Stimulated activated effector memory CD8-positive, alpha-beta T cell treated with anti-CD3 and anti-CD28 coated beads, Interleukin-12 subunit alpha, Interleukin-12 subunit beta, amount 100 ng/mL, for 72 hours (primary cell): Measurements from ENCODE around the gene SYNGR3.
A peak's percentile ranks its signal among the peaks of the same experiment; 100 is the strongest.
"Not testable (repeated sequence)": the region's sequence is repeated elsewhere in the genome, so short reads cannot be mapped to it uniquely, and the experiment has no call there.

ENCODE experiments used
- ATAC-seq: fragments of 150-1000 bp; cut with Tn5 transposase; 2 replicates; pipeline ENCODE4 v1.10.0; 2021
- DNase-seq, 2 donors: peaks; one replicate each; pipeline ENCODE4 v3.0.0; 2021 to 2022; ENCODE audit warnings: low spot score in 2 of 2
- H3K27ac Mint-ChIP-seq: one replicate; pipeline ENCODE4 v1.8.0; 2022; ENCODE audit warnings: mild to moderate bottlenecking, mixed read lengths
- H3K36me3 Mint-ChIP-seq: one replicate; pipeline ENCODE4 v1.8.0; 2022; ENCODE audit warnings: mild to moderate bottlenecking, mixed read lengths
- H3K4me1 Mint-ChIP-seq: one replicate; pipeline ENCODE4 v1.8.0; 2022; ENCODE audit warnings: mixed read lengths
- H3K4me3 Mint-ChIP-seq: one replicate; pipeline ENCODE4 v1.8.0; 2022; ENCODE audit warnings: mild to moderate bottlenecking, mixed read lengths
- H3K9me3 Mint-ChIP-seq: one replicate; pipeline ENCODE4 v1.8.0; 2022; ENCODE audit warnings: mixed read lengths

Gene SYNGR3

DNA sequence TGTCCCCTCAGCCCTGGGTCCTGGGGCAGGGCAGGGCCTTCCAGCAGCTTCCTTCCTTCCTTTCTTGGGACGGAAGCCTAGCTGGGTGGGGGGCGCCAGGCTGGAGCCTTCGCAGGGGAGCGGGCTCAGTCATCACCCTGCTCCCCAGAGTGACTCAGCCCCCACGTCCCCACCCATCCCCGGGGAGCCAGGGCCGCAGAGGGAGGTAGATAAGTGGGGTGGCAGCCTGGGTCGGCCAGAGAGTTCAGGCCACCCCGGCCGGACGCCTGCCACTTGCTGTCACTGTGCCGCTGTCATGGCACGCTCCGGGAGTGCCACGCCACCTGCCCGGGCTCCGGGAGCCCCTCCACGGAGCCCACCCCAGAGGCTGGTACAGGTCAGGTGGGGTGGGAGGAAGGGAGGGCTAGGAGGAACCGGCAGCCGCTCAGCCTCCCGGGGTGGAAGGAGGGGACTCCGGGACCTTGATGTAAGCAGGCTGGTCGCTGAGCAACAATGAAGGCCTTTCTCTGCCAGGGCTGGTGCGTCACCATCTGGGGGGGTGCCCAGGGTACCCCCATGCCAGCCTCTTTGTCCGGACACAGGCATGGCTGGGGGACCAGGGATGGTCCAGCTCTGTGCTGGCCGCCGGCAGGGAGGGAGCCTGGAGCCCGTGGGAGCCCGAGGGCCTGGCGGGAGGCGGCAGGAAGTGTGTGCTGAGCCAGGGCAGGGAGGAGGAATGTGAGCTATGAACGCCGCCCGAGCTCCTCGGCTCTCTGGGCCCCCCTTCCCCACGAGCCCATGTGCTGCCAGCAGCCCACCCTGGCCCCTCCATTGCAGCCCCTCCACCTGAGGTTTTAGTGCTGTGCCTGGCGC lies 43.5 kb downstream of the SYNGR3 start:
- peak; percentile 5 for ATAC-seq

DNA sequence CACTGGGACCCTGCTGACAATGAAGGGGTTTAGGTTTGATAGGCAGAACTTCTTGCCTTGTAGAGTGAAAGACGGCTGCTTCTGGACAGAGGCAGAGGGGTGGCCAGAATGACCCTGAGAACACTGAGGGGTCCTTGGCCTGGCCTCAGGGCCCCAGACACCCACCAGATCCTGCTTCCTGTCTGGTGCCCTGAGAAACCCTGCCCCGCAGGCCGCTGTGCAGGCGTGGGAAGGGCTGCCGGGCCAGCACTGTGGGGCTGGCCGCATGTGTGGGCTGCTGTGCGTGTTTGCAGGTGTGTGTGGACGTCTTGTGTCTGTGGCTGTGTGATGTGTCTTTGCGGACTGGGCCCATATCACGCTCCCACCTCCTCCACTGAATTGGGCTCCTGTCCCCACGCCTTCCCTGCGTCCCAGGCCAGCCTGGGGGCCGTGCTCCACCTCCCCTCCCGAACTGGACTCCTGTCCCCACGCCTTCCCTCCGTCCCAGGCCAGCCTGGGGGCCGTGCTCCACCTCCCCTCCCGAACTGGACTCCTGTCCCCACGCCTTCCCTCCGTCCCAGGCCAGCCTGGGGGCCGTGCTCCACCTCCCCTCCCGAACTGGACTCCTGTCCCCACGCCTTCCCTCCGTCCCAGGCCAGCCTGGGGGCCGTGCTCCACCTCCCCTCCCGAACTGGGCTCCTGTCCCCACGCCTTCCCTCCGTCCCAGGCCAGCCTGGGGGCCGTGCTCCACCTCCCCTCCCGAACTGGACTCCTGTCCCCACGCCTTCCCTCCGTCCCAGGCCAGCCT lies 44.3 kb downstream of the SYNGR3 start:
- H3K4me1 Mint-ChIP-seq, H3K36me3 Mint-ChIP-seq, H3K4me3 Mint-ChIP-seq, DNase-seq, H3K27ac Mint-ChIP-seq, H3K9me3 Mint-ChIP-seq, ATAC-seq: not testable (repeated sequence)

More for the DNA sequence above, 43.5 kb downstream of the SYNGR3 start:
- Mint-ChIP-seq H3K4me3 (no peak overlapping the region), H3K36me3 (no peaks in the 10 kb centered on the region), H3K27ac (no peak overlapping the region), H3K9me3 (no peaks in the 10 kb centered on the region), H3K4me1 (peaks cover 6% of the 10 kb centered on the region)
- DNase-seq: no peak

DNA sequence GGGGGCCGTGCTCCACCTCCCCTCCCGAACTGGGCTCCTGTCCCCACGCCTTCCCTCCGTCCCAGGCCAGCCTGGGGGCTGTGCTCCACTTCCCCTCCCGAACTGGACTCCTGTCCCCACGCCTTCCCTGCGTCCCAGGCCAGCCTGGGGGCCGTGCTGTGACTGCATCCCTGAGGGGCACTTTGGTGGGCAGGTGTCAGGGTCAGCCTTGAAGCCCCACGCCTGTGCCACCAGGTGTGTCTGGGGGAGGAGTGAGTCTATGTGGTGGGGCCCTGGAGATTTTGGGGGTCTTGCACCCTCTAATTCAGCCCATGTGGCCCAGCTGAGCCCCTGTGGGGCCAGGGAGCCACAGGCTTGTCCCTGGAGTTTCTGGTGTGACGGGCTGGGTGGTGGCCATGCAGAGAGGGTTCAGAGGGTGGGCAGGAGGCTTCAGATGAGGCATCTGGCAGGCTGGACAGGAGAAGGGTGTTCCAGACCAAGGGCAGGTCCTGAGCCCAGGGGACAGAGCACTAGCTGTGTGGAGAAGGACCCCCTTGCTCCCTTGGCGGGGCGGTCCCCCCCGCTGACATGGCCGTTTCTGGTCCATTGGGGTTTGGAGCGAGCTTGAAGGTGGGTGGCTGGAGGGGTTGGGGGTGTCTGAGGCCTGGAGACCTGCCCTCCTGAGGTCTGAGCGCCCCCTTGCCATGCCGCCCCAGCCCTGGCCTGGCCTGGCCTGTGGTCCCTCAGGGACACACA lies 45.1 kb downstream of the SYNGR3 start:
- Mint-ChIP-seq H3K36me3 (no peaks in the 10 kb centered on the region), H3K9me3 (no peaks in the 10 kb centered on the region), H3K4me3 (no peak overlapping the region), H3K27ac (no peak overlapping the region), H3K4me1 (peaks cover 6% of the 10 kb centered on the region)
- no peak for ATAC-seq
- DNase-seq: no peak

DNA sequence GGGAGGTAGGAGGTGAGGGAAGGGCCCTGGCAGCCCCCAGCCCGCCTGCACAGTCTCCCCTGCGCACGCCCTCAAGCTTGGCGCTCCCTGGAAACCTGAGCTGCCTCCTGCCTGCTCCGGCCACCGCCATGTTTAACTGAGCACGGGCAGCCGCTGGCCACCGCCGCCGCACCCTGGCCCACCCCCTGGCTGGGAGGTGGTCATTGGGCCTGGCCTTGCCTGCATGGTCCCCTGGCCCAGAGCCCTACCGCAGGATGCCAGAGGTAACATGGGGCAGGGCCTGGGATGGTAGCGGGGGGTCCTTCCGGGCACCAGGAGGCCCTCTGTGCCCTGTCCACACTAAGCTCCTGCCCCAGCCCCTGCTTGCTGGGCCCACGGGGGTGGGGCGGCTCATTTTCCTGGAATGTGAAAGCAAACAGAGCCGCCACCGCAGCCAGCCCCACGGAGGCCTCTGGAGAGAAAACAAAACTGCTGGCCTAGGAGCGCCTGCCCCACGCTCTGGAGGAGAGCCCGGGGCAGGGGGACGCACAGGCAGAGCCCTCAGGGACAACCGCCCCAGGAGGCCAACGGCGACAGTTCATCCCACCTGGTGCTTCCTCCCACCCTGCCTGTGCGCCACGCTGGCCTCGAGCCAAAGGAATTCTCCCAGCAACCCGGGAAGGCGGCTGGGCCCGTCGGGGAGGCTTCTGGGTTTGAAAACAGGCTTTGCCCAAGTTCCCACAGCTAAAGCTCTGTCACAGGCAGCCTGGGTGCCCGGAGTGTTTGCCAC lies 45.8 kb downstream of the SYNGR3 start:
- Mint-ChIP-seq H3K9me3 (no peaks in the 10 kb centered on the region), H3K4me1 (peaks cover 6% of the 10 kb centered on the region), H3K36me3 (no peaks in the 10 kb centered on the region), H3K27ac (no peak overlapping the region), H3K4me3 (no peak overlapping the region)
- DNase-seq (no peak), ATAC-seq (no peak)

DNA sequence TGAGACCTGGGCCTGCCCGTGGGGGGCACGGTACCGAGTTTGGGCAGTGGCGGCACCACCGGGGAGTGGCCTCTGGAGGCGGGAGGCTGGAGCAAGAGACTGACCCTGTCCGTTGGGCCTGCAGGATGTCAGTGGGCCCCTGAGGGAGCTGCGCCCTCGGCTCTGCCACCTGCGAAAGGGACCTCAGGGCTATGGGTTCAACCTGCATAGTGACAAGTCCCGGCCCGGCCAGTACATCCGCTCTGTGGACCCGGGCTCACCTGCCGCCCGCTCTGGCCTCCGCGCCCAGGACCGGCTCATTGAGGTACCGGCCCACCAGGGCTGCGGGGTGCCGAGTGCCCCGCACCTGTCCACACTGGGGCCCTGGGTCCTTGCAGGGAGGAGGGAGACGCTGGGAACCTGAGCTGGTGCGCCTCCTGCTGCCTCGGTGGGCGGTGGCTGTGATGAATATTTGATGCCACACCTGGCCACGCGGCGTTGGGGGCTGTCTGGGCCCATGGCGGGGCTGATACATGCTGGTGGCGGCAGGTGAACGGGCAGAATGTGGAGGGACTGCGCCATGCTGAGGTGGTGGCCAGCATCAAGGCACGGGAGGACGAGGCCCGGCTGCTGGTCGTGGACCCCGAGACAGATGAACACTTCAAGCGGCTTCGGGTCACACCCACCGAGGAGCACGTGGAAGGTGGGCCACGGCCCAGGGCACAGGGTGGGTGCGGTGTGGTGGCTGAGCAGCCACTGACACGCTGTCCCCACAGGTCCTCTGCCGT lies 46.6 kb downstream of the SYNGR3 start:
- Mint-ChIP-seq H3K36me3 (no peaks in the 10 kb centered on the region), H3K4me3 (no peak overlapping the region), H3K27ac (no peak overlapping the region), H3K4me1 (peaks cover 6% of the 10 kb centered on the region), H3K9me3 (no peaks in the 10 kb centered on the region)
- DNase-seq (no peak), ATAC-seq (no peak)

DNA sequence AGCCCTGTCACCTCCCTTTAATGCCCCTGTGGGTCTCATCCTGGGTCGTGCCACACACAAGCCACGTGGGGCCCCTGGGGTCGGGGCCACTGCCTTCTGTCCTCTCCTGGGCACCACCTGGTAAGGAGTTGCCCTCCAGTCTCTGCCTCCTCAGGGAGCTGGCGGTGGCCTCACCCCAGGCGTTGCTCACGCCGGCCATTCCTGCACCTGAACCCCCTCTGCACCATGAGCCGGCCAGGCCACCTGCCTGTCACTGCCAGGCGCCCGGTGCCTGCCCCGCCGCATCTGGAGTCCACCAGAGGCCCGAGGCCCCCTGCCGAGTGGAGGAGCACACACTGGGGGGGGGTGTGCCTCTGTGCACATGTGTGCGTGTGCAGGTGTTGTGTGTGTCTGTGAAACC lies 47.3 kb downstream of the SYNGR3 start:
- Mint-ChIP-seq H3K36me3 (no peaks in the 10 kb centered on the region), H3K4me3 (no peak overlapping the region), H3K4me1 (peaks cover 5% of the 10 kb centered on the region), H3K9me3 (no peaks in the 10 kb centered on the region), H3K27ac (no peak overlapping the region)
- DNase-seq: no peak
- ATAC-seq: no peak

DNA sequence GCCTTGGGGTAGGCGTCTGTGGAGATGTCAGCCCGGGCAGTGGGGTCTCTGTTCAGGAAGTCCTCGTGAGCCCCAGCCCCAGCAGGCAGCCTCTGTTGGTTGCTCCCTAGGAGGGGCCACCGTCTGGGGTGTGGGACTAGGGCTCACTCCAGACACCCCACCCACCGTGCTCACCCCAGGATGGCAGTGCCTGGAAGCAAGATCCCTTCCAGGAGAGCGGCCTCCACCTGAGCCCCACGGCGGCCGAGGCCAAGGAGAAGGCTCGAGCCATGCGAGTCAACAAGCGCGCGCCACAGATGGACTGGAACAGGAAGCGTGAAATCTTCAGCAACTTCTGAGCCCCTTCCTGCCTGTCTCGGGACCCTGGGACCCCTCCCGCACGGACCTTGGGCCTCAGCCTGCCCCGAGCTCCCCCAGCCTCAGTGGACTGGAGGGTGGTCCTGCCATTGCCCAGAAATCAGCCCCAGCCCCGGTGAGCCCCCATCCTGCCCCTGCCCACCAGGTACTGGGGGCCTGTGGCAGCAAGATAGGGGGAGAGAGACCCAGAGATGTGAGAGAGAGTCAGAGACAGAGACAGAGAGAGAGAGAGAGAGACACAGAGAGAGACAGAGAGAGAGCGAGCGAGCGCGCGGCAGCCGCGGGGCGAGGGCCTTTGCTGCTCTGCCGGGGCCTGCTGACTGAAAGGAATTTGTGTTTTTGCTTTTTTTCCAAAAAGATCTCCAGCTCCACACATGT lies 48.0 kb downstream of the SYNGR3 start:
- ATAC-seq (no peak), DNase-seq (no peak)
- Mint-ChIP-seq H3K36me3 (no peaks in the 10 kb centered on the region), H3K9me3 (no peaks in the 10 kb centered on the region), H3K27ac (no peak overlapping the region), H3K4me1 (no peaks in the 10 kb centered on the region), H3K4me3 (no peak overlapping the region)

DNA sequence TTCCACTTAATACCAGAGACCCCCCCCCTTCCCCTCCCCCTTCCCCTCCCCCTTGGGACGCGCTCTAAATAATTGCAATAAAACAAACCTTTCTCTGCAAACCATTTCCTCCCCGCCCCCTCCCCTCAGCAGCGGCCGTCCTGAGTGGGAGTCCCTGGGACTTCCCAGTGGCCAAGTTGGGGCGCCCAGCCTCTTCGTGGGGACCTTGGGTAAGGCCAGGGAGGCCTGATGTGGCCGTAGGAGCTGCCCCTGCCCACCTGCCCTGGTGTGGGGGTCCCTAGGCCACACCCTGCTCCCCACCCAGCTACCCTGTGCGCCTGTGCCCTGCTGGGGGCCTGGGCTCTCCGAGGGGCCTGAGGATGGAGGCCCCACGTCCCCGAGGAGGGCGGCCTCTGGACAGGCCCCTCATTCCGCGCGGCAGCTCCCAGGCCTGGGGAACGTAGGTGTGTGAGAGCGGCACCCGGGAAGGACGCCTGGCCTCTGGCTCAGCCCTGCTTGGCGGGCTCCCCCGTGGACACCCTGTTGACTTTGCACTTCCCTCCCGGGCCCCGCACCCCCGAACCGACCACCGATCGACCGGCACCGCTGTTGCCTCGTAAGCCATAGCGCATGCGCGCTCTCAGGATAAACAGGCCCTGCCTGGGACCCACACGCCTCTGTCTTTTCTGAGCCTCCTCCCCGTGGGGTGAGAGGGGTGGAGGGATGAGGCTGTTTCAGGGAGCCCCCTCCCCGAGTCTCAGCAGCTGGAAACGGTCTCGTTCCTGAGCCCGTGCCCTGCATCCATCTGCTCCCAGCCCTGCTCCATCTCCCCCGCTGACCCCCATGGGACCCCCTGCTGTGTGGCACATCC lies 48.8 kb downstream of the SYNGR3 start:
- Mint-ChIP-seq H3K4me3 (no peak overlapping the region), H3K4me1 (no peaks in the 10 kb centered on the region), H3K27ac (no peak overlapping the region), H3K9me3 (no peaks in the 10 kb centered on the region), H3K36me3 (no peaks in the 10 kb centered on the region)
- no peak for DNase-seq
- ATAC-seq: no peak

DNA sequence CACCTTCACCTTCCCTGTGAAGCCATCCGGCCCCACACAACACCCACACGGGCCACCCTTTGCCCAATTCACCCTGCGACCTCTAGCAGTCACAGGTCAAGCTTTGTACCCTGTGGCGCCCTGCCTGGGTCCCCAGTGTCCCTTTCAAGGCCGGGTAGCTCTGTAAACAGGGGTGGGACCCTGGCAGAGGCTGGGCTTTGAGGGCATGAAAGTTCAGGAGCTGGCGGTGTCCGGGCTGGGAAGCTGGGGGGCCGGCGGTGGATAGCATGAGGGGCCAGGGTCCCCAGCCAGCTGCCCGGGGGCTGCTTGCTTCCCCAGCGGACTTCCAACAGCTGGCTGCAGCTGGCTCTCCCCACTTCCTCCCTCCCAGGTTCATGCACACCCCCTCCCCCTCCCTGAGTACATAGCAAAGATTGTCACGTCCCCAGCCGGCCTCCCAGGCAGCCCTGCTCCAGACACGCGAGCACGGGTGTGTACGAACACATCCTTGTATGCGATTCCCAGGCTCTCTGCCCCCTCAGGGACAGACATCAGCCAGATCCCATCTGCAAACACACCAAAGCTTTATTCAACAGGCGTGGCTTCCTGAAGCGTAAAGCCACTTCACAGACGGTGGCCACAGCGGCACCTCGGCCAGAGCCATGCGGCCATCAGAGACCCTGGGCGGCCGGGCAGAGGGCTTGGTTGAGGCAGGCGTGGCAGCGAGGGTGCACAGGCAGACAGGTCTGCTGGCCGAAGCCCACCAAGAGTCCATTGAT lies 49.7 kb downstream of the SYNGR3 start:
- H3K9me3 Mint-ChIP-seq: no peaks in the 10 kb centered on the region
- no peak for ATAC-seq
- no peak overlapping the region for H3K4me3 Mint-ChIP-seq
- no peak overlapping the region for H3K27ac Mint-ChIP-seq
- no peaks in the 10 kb centered on the region for H3K36me3 Mint-ChIP-seq
- DNase-seq: no peak
- no peaks in the 10 kb centered on the region for H3K4me1 Mint-ChIP-seq

DNA sequence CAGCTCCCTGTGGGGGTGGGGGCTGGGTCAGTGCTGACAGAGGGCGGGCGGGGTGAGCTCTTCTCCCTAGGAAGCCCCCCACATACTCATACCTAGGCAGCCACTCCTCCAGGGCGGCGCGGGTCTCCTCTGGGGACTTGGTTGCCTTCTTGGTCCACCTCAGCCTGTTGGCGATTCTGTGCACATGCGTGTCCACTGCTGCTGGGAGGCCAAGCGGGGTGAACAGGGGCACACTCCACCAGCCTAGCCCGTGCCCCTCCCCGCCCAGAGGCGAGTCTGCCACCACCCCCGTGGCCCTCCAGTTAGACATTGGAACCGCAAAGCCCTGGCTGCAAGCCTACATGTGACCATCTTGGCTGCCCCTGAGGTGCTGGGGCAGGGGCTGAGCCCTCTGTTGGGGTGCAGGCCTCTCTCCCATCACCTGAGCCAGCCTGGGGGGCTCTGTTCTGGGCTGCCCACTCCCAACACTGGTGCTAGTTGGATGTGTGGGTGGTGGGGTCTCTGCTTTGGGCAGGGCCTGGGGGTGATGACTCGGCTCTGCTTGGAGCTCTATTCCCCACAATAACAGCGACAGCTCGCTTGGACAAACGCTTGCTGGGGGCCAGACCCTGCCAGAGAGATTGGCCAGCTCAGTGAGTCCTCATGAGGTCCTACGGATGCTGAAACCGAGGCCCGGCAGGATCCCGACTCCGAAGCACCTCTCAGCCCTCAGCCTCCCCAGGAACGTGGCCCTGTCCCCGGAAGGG lies 50.4 kb downstream of the SYNGR3 start:
- Mint-ChIP-seq H3K4me1 (no peaks in the 10 kb centered on the region), H3K4me3 (no peak overlapping the region), H3K9me3 (no peaks in the 10 kb centered on the region), H3K27ac (no peak overlapping the region), H3K36me3 (no peaks in the 10 kb centered on the region)
- ATAC-seq (no peak), DNase-seq (no peak)

DNA sequence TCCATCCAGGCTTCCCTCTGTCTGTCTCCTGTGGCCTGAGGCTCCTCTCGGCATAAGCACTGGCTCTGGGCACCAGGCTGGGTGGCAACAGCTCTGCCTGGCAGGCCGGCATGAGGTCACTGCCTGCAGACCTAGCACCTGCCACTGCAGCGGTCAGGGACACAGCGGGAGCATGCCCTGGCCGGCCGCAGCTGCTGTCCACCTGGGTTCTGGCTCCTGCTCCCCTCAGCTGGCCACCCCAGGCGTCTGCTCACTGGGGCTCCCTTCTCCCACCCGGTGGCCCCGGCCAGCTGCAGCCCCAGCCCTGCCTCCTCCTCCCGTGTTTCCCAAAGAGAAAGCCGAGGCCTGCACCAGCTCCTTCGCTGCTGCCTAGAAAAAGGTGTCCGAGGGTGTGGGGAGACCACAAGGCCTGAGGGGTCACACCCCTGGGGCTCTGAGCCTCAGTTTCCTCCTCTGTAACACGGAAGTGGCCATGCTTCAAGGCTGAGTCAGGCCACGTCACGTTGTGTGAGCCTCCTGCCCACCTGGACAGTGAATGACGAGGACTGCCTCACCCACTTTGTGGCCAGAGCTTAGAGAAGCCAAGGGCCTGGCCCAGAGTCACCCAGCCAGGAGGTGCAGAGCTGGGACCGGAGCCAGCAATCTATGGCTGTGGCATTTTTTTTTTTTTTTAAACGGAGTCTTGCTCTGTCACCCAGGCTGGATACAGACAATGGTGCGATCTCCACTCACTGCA lies 51.2 kb downstream of the SYNGR3 start:
- Mint-ChIP-seq H3K9me3 (no peaks in the 10 kb centered on the region), H3K36me3 (no peaks in the 10 kb centered on the region), H3K4me3 (no peak overlapping the region), H3K27ac (no peak overlapping the region), H3K4me1 (no peaks in the 10 kb centered on the region)
- DNase-seq (no peak), ATAC-seq (no peak)
